Thyroid gland (tissue), 4 donors: ENCODE data around the gene RPUSD1.
"Not testable (repeated sequence)": the region's sequence is repeated elsewhere in the genome, so short reads cannot be mapped to it uniquely, and the experiment has no call there.

Source experiments
- CTCF ChIP-seq, 6 experiments: fragments of 200-600 bp in 3 of 6; fragments of 450-650 bp in 3 of 6; sonication (generic) in 3 of 6; IDR thresholded peaks; one replicate each; pipeline ENCODE4 v1.5.1; 2016 to 2019; ENCODE audit warnings: antibody characterized with exemption in 6 of 6, mild to moderate bottlenecking in 2 of 6, inconsistent platforms in 1 of 6, moderate library complexity in 1 of 6
- POLR2A ChIP-seq, 2 donors: fragments of 450-650 bp; IDR thresholded peaks; one replicate each; pipeline ENCODE4 v1.6.1; 2017; ENCODE audit warnings: antibody characterized with exemption in 2 of 2, mild to moderate bottlenecking in 2 of 2, moderate library complexity in 1 of 2

DNA sequence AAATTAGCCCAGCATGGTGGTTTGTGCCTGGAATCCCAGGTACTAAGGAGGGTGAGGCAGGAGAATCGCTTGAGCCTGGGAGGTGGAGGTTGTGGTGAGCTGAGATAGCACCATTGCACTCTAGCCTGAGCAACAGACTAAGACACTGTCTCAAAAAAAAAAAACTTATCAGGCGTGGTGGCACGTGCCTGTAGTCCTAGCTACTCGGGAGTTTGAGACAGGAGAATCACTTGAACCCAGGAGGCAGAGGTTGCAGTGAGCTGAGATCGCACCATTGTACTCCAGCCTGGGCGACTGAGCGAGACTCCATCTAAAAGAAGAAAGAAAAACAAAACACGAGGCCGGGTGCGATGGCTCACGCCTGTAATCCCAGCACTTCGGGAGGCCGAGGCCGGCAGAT, 45.3 kb downstream of the RPUSD1 start:
- not testable (repeated sequence) for TF ChIP-seq CTCF, POLR2A (IDR thresholded peaks at IDR 0.05)
